Omental fat pad (tissue), 4 donors: ENCODE results near the gene FGF9. TPM values are rescaled to one million over a fixed set of nuclear protein-coding genes. Genes with fewer than 3 reads are reported as not detected.

ENCODE experiments used
- ATAC-seq: fragments of 150-250 bp; one replicate; pipeline ENCODE4 v1.9.1; 2016; ENCODE audit warnings: mild to moderate bottlenecking, moderate library complexity; ENCODE audit not compliant: low FRiP score
- DNase-seq: peaks from one replicate; pipeline ENCODE4 v3.0.0-alpha.2; 2019; ENCODE audit warnings: low spot score
- CTCF ChIP-seq, 3 donors: fragments of 450-650 bp; IDR thresholded peaks; one replicate each; pipeline ENCODE4 v1.5.1; 2016 to 2017; ENCODE audit warnings: antibody characterized with exemption in 3 of 3, mild to moderate bottlenecking in 3 of 3, moderate library complexity in 2 of 3
- total RNA-seq, 4 donors: library from RNA; depleted of rRNA; stranded (reverse); fragments of >200 nt; gene quantifications; one replicate each; pipeline ENCODE4 v1.1.0, GENCODE V29; 2016

FGF9 gene
- total RNA-seq, 4 donors from 2014 or later, result 0.16 to 5.3 (median 1.6) TPM

GRCh38 chr13:21733475-21734263 lies 62.8 kb downstream of the FGF9 start:
- DNase-seq (no peak), ATAC-seq (no peak)

GRCh38 chr13:21734961-21735360 lies 64.1 kb downstream of the FGF9 start:
- no peak for TF ChIP-seq CTCF (IDR thresholded peaks at IDR 0.05)

More at GRCh38 chr13:21733475-21734263, 62.8 kb downstream of the FGF9 start:
- TF ChIP-seq CTCF (IDR thresholded peaks at IDR 0.05), result no peak

GRCh38 chr13:21735701-21736401 lies 65.0 kb downstream of the FGF9 start:
- ATAC-seq (no peak), DNase-seq (no peak)
- no peak for TF ChIP-seq CTCF (IDR thresholded peaks at IDR 0.05)

More at GRCh38 chr13:21734961-21735360, 64.1 kb downstream of the FGF9 start:
- ATAC-seq (no peak), DNase-seq (no peak)

GRCh38 chr13:21736926-21737325 lies 66.1 kb downstream of the FGF9 start:
- DNase-seq (no peak), ATAC-seq (no peak)
- TF ChIP-seq CTCF (IDR thresholded peaks at IDR 0.05), result no peak

- ATAC-seq (no peak), DNase-seq (no peak)
- no peak for TF ChIP-seq CTCF (IDR thresholded peaks at IDR 0.05)
Measured at GRCh38 chr13:21738630-21739029, 67.8 kb downstream of the FGF9 start.

GRCh38 chr13:21739771-21740170 lies 68.9 kb downstream of the FGF9 start:
- DNase-seq (no peak), ATAC-seq (no peak)
- TF ChIP-seq CTCF (IDR thresholded peaks at IDR 0.05), result no peak
